Mesenchymal stem cell (in vitro differentiated cells and primary cell): Measurements from ENCODE around the gene ABCC6.
"Not testable (repeated sequence)": the region's sequence is repeated elsewhere in the genome, so short reads cannot be mapped to it uniquely, and the experiment has no call there.

Experiments used
- DNase-seq: peaks from one replicate; pipeline ENCODE4 v3.0.0-alpha.2; 2013
- H2AFZ ChIP-seq: one replicate; pipeline ENCODE4 v1.6.1; 2013; ENCODE audit warnings: low read depth, mild to moderate bottlenecking, control low read depth, inconsistent platforms, low read length, moderate library complexity
- H2AK5ac ChIP-seq: 2 replicates; pipeline ENCODE4 v1.6.1; 2013; ENCODE audit warnings: low read length, moderate library complexity, mild to moderate bottlenecking, inconsistent platforms; ENCODE audit not compliant: severe bottlenecking
- H2BK120ac ChIP-seq: one replicate; pipeline ENCODE4 v1.6.1; 2013; ENCODE audit warnings: low read depth, mild to moderate bottlenecking, inconsistent platforms, low read length, moderate library complexity
- H2BK12ac ChIP-seq, 2 experiments: one replicate each; pipeline ENCODE4 v1.6.1; 2013; ENCODE audit warnings: inconsistent platforms in 2 of 2, low read length in 2 of 2, mild to moderate bottlenecking in 2 of 2, moderate library complexity in 2 of 2, control low read depth in 1 of 2
- H2BK15ac ChIP-seq: one replicate; pipeline ENCODE4 v1.6.1; 2013; ENCODE audit warnings: mild to moderate bottlenecking, low read depth, inconsistent platforms; ENCODE audit not compliant: poor library complexity, severe bottlenecking
- H2BK5ac ChIP-seq: 2 replicates; pipeline ENCODE4 v1.6.1; 2013; ENCODE audit warnings: low read depth, mild to moderate bottlenecking, low read length, control low read depth, inconsistent platforms; ENCODE audit not compliant: poor library complexity, severe bottlenecking
- H3K14ac ChIP-seq, 2 experiments: one replicate each; pipeline ENCODE4 v1.6.1; 2013; ENCODE audit warnings: inconsistent platforms in 2 of 2, low read length in 2 of 2, control low read depth in 1 of 2, mild to moderate bottlenecking in 1 of 2, moderate library complexity in 1 of 2
- H3K18ac ChIP-seq, 2 experiments: one replicate each; pipeline ENCODE4 v1.6.1; 2013; ENCODE audit warnings: inconsistent platforms in 2 of 2, low read length in 2 of 2, control low read depth in 1 of 2, low read depth in 1 of 2, mild to moderate bottlenecking in 1 of 2
- H3K23ac ChIP-seq, 2 experiments: one replicate each; pipeline ENCODE4 v1.6.1; 2013; ENCODE audit warnings: inconsistent platforms in 2 of 2, low read length in 2 of 2, mild to moderate bottlenecking in 2 of 2, moderate library complexity in 2 of 2, control low read depth in 1 of 2
- H3K27ac ChIP-seq: 2 replicates; pipeline ENCODE4 v1.5.1; 2013; ENCODE audit warnings: mild to moderate bottlenecking, moderate library complexity, low read length, control low read depth, inconsistent platforms; ENCODE audit not compliant: poor library complexity, severe bottlenecking
- H3K27me3 ChIP-seq, 2 experiments: 2 replicates each; pipeline versions ENCODE4 v1.6.1 to v1.7.0; 2013; ENCODE audit warnings: low read length in 2 of 2, mild to moderate bottlenecking in 2 of 2, moderate library complexity in 2 of 2, control low read depth in 1 of 2, inconsistent platforms in 1 of 2; ENCODE audit not compliant: control insufficient read depth in 1 of 2, insufficient read depth in 1 of 2
- H3K36me3 ChIP-seq, 2 experiments: 2 replicates each; pipeline versions ENCODE4 v1.6.1 to v1.7.0; 2013; ENCODE audit warnings: low read length in 2 of 2, control low read depth in 1 of 2, inconsistent platforms in 1 of 2, low read depth in 1 of 2, mild to moderate bottlenecking in 1 of 2; ENCODE audit not compliant: insufficient read depth in 2 of 2, control insufficient read depth in 1 of 2
- H3K4ac ChIP-seq, 2 experiments: one replicate each; pipeline ENCODE4 v1.6.1; 2013; ENCODE audit warnings: inconsistent platforms in 2 of 2, low read length in 2 of 2, mild to moderate bottlenecking in 2 of 2, moderate library complexity in 2 of 2, control low read depth in 1 of 2, low read depth in 1 of 2
- H3K4me1 ChIP-seq: 2 replicates; pipeline ENCODE4 v1.6.1; 2013; ENCODE audit warnings: low read depth, low read length, control low read depth; ENCODE audit not compliant: control insufficient read depth, insufficient read depth
- H3K4me2 ChIP-seq: 2 replicates; pipeline ENCODE4 v1.6.1; 2013; ENCODE audit warnings: low read length, mild to moderate bottlenecking, inconsistent platforms; ENCODE audit not compliant: poor library complexity, severe bottlenecking
- H3K4me3 ChIP-seq, 2 experiments: 2 replicates each; pipeline versions ENCODE4 v1.5.1 to v1.7.0; 2013; ENCODE audit warnings: low read length in 2 of 2, mild to moderate bottlenecking in 2 of 2, control low read depth in 1 of 2, low read depth in 1 of 2; ENCODE audit not compliant: insufficient read depth in 1 of 2
- H3K79me1 ChIP-seq: replicated peaks from 2 replicates; pipeline ENCODE4 v1.6.1; 2013; ENCODE audit warnings: mild to moderate bottlenecking, control low read depth, low read length, inconsistent platforms; ENCODE audit not compliant: poor library complexity, severe bottlenecking
- H3K9ac ChIP-seq: 2 replicates; pipeline ENCODE4 v1.7.0; 2013; ENCODE audit warnings: mild to moderate bottlenecking, low read length, moderate library complexity
- H3K9me3 ChIP-seq: 2 replicates; pipeline ENCODE4 v1.7.0; 2013; ENCODE audit warnings: mild to moderate bottlenecking, low read length; ENCODE audit not compliant: control insufficient read depth
- H4K8ac ChIP-seq: one replicate; pipeline ENCODE4 v1.6.1; 2013; ENCODE audit warnings: inconsistent platforms, mild to moderate bottlenecking, low read length, moderate library complexity
- H4K91ac ChIP-seq: one replicate; pipeline ENCODE4 v1.6.1; 2013; ENCODE audit warnings: mild to moderate bottlenecking, low read length, inconsistent platforms
- WGBS: methylation state at CpG from one replicate; pipeline ENCODE4 v1.1.7; 2013; ENCODE audit warnings: mixed read lengths; 5-methylcytosine and 5-hydroxymethylcytosine counted together

ABCC6 gene

GRCh38 chr16:16218349-16218748 lies 4.9 kb downstream of the ABCC6 start:
- not testable (repeated sequence) for H4K91ac ChIP-seq, H3K14ac ChIP-seq, H3K27me3 ChIP-seq, H2BK15ac ChIP-seq, H3K27ac ChIP-seq, H3K9me3 ChIP-seq, H3K79me1 ChIP-seq, H2BK5ac ChIP-seq, H2AFZ ChIP-seq, H2BK120ac ChIP-seq, H3K9ac ChIP-seq, H3K4me1 ChIP-seq, H3K4ac ChIP-seq, H3K18ac ChIP-seq, H2BK12ac ChIP-seq, H2AK5ac ChIP-seq, H3K4me3 ChIP-seq, DNase-seq, H3K4me2 ChIP-seq, H4K8ac ChIP-seq, H3K23ac ChIP-seq, H3K36me3 ChIP-seq
- WGBS, result no CpG with 5 or more reads among the region's 5 CpGs

DNA sequence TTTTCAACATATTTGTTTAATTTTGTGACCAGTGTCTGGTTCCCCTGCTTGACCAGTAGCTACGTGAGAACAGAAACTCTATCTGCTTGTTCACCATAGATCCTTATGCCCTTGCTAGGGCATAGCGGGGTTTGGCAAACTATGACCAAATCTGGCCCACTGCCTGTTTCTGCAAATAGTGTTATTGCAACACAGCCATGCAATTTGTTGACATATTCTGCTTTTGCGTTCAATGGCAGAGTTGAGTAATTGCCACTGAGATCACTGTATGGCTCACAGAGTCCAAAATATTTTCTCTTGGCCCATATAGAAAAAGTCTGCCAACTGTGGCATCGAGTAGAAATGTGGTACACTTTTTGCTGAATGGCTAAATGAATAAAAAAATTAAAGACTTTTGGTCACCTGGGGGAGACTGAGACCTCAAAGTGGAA lies 9.4 kb downstream of the ABCC6 start:
- not testable (repeated sequence) for H2BK5ac ChIP-seq, H3K14ac ChIP-seq, H2BK12ac ChIP-seq, H4K8ac ChIP-seq, H3K9me3 ChIP-seq, H3K27me3 ChIP-seq, H3K4me3 ChIP-seq, H2BK15ac ChIP-seq, H2AK5ac ChIP-seq, H3K4me1 ChIP-seq, H3K4me2 ChIP-seq, H3K4ac ChIP-seq, H3K79me1 ChIP-seq, H2AFZ ChIP-seq, H2BK120ac ChIP-seq, H3K9ac ChIP-seq, H3K27ac ChIP-seq, H4K91ac ChIP-seq, H3K23ac ChIP-seq, H3K36me3 ChIP-seq, H3K18ac ChIP-seq
- 43% methylated on average over 2 of the region's 4 CpGs for WGBS
- peak; percentile 49 for DNase-seq

- not testable (repeated sequence) for H2BK12ac ChIP-seq, H2BK5ac ChIP-seq, H4K8ac ChIP-seq, H3K79me1 ChIP-seq, H3K36me3 ChIP-seq, H2BK120ac ChIP-seq, DNase-seq, H4K91ac ChIP-seq, H3K9me3 ChIP-seq, H3K4me1 ChIP-seq, H3K23ac ChIP-seq, H3K14ac ChIP-seq, H3K27ac ChIP-seq, H3K18ac ChIP-seq, H2AK5ac ChIP-seq, H3K27me3 ChIP-seq, H3K4ac ChIP-seq, H3K4me2 ChIP-seq, H2AFZ ChIP-seq, H3K4me3 ChIP-seq, H2BK15ac ChIP-seq, H3K9ac ChIP-seq
- no CpG with 5 or more reads among the region's 1 CpG for WGBS
Observed at GRCh38 chr16:16211404-16211803, 11.9 kb downstream of the ABCC6 start.

- not testable (repeated sequence) for H2AK5ac ChIP-seq, H4K8ac ChIP-seq, H2BK5ac ChIP-seq, H3K4ac ChIP-seq, H2BK120ac ChIP-seq, H3K4me3 ChIP-seq, H2AFZ ChIP-seq, H3K36me3 ChIP-seq, H3K27me3 ChIP-seq, H3K4me1 ChIP-seq, H3K4me2 ChIP-seq, DNase-seq, H3K79me1 ChIP-seq, H3K18ac ChIP-seq, H3K23ac ChIP-seq, H2BK12ac ChIP-seq, H4K91ac ChIP-seq, H2BK15ac ChIP-seq, H3K27ac ChIP-seq, H3K9ac ChIP-seq, H3K14ac ChIP-seq, H3K9me3 ChIP-seq
- 90% methylated on average over 8 of the region's 12 CpGs for WGBS
Observed at GRCh38 chr16:16208461-16208860, 14.8 kb downstream of the ABCC6 start.
